H1 (cell line): ENCODE data around the gene AP2A2. TPM values are rescaled to one million over a fixed set of nuclear protein-coding genes. Genes with fewer than 3 reads are reported as not detected.

Experiments
- CREB1 ChIP-seq: IDR thresholded peaks from 2 replicates; pipeline ENCODE4 v1.6.1; 2012; ENCODE audit warnings: inconsistent platforms
- CTCF ChIP-seq, 3 experiments: IDR thresholded peaks; 1 replicate in 2 of 3; 2 replicates in 1 of 3; pipeline versions ENCODE4 v1.5.1 to v1.6.1; 2011; ENCODE audit warnings: low read length in 3 of 3, mild to moderate bottlenecking in 3 of 3, inconsistent platforms in 2 of 3, low read depth in 1 of 3, moderate library complexity in 1 of 3; ENCODE audit not compliant: insufficient read depth in 1 of 3; ENCODE audit errors: control extremely low read depth in 1 of 3
- MAX ChIP-seq: IDR thresholded peaks from 2 replicates; pipeline ENCODE4 v1.6.1; 2012; ENCODE audit warnings: inconsistent platforms
- polyA plus RNA-seq, 7 experiments: library from polyadenylated mRNA; depleted of rRNA in 3 of 7; stranded (reverse) in 5 of 7; unstranded in 2 of 7; fragments of >200 nt in 5 of 7; fragments of 200-250 nt in 2 of 7; gene quantifications; 1 replicate in 5 of 7; 2 replicates in 1 of 7; 4 replicates in 1 of 7; pipeline versions ENCODE4 v1.2.1 to v1.2.3, GENCODE V29; 2011 to 2013; ENCODE audit warnings: missing spikeins in 2 of 7, mixed read lengths in 2 of 7
- total RNA-seq: library from RNA; stranded (reverse); fragmentation: NEBNext Ultra II Directional; extraction: Animal tissue kit (Norgen Biotek cat#: 25700); gene quantifications from 2 replicates; pipeline ENCODE4 v1.2.1, GENCODE V29; 2021

AP2A2 gene
- total and polyA plus RNA-seq, 2 of the 8 experiments (the other 6 are each of a cell fraction or from before 2014, with no cell fraction given) = 50.0 to 65.0 TPM

GRCh38 chr11:1012740-1013630, 87.3 kb downstream of the AP2A2 start (continued):
- no peak for TF ChIP-seq MAX
- no peak for TF ChIP-seq CREB1
- TF ChIP-seq CTCF (IDR thresholded peaks at IDR 0.05; ENCODE audit: control extremely low read depth in 1 of 3, insufficient read depth in 1 of 3, low read depth in 1 of 3, low read length in 3 of 3) = no peak
